Stimulated activated effector memory CD8-positive, alpha-beta T cell treated with anti-CD3 and anti-CD28 coated beads, Interleukin-12 subunit alpha, Interleukin-12 subunit beta, amount 100 ng/mL, for 72 hours (primary cell): Measurements from ENCODE around the gene TIGAR.
A peak's percentile ranks its signal among the peaks of the same experiment; 100 is the strongest.

Source experiments
- ATAC-seq: fragments of 150-1000 bp; cut with Tn5 transposase; 2 replicates; pipeline ENCODE4 v1.10.0; 2021
- DNase-seq, 2 donors: peaks; one replicate each; pipeline ENCODE4 v3.0.0; 2021 to 2022; ENCODE audit warnings: low spot score in 2 of 2
- H3K27ac Mint-ChIP-seq: one replicate; pipeline ENCODE4 v1.8.0; 2022; ENCODE audit warnings: mild to moderate bottlenecking, mixed read lengths
- H3K36me3 Mint-ChIP-seq: one replicate; pipeline ENCODE4 v1.8.0; 2022; ENCODE audit warnings: mild to moderate bottlenecking, mixed read lengths
- H3K4me1 Mint-ChIP-seq: one replicate; pipeline ENCODE4 v1.8.0; 2022; ENCODE audit warnings: mixed read lengths
- H3K4me3 Mint-ChIP-seq: one replicate; pipeline ENCODE4 v1.8.0; 2022; ENCODE audit warnings: mild to moderate bottlenecking, mixed read lengths
- H3K9me3 Mint-ChIP-seq: one replicate; pipeline ENCODE4 v1.8.0; 2022; ENCODE audit warnings: mixed read lengths

TIGAR gene

DNA sequence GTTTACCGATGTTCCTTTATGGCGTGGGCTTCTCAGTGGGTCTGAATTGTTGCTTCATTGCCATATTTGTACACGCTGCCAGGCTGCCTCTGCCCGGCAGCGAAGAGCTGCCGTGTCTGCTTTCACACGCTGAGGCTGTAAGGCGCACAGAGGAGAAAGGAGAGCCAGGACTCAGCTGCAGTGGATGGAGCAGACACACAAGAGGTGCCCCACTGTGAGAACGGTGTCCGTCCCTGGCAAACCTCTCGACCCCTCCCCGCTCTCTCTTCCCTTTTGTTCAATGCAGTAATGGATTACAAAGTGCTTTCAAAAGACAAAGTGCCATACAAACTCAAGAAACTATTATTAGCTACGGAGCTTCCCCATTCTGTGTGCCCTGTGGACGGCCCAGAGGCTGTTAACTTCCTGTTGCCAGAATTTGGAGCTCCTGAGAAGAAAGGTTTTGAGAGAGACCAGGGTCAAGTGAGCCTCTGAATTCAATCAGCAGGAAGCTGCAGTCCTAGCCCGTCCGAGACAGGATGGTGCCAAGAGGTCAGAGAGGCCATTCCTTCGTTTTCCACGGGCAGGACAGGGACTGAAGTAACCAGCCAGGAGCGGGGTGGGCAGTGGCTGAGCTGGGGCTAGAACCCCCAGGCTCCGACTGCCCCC, 31.7 kb upstream of the TIGAR start:
- peak overlapping the region; percentile 93 for H3K27ac Mint-ChIP-seq
- DNase-seq (no peak), ATAC-seq (no peak)
- H3K9me3 Mint-ChIP-seq, result no peaks in the 10 kb centered on the region
- H3K4me1 Mint-ChIP-seq, result peaks cover 99% of the 10 kb centered on the region
- peaks cover 100% of the 10 kb centered on the region for H3K36me3 Mint-ChIP-seq
- no peak overlapping the region for H3K4me3 Mint-ChIP-seq

DNA sequence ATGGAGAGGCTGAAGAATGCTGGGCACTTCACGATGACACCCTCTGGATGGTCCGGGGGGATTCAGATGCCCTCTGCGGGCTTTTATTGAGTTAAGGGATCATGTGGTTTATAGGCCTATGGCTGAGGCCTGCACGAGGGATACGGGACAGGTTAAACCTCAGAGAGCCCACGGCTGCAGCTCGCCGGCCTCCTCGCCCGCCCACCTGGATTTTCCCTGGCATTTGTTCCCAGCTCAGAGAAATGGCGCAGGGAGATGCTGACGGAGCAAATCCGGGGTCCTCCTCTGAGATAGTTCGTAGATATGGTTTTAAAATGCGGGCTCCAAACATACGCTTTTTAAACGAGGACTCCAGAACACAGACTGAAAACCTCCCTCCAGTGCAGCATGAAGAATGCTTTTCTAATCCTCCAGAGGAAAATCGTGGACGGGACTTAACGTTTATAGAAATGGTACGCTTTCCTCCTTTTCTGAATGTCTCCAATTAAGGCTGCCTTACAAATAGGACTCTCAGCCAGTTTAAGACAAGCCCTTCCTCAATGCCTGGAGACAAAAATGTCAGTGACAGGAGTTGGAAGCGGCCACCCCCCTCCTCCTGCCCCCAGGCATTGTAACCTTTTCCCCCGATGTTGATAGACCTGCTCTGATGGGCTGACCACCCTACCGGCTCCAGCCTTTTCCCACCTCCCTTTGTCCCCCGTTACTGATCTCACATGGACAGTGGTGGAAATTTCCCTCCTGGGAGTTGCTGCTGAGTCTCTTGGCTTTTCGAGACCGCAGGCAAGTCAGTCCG, 30.8 kb upstream of the TIGAR start:
- H3K36me3 Mint-ChIP-seq, result peaks cover 100% of the 10 kb centered on the region
- peak overlapping the region; percentile 93 for H3K27ac Mint-ChIP-seq
- ATAC-seq (no peak), DNase-seq (no peak)
- no peaks in the 10 kb centered on the region for H3K9me3 Mint-ChIP-seq
- H3K4me1 Mint-ChIP-seq, result peaks cover 99% of the 10 kb centered on the region
- H3K4me3 Mint-ChIP-seq, result no peak overlapping the region

DNA sequence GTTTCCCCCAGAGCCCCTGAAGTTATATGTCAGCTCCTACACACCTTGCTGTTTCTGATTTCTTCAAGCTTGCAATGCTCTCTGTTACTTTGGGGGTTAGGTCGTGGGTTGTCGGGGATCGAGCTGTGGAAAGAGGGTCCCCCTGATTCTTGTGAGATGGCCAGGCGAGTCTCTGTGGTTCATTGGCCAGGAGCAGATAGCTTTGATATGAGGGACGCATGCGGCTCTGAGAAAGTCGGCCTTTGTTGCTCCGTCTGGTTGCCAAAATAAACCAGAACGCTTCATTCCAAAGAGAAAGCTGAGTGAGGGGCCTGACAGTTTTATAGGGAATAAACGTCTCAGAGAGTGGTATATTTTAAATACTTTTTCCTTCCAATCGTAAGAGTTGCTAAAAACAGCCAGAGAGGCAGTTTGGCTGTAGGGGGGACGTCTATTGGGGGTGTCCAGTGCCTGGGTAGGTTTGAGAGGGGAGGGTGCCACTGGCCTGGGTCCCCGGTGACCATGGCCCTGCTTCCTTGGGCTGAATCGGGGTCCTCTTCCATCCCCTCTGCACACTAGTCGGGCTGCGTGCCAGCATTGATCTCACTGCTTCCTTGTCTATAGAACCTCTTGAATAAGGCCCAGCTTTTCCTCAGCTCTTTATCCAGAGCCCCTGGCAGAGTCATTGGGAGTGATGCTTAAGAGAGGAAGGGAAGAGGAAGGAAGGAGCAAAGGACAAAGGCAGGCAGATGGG, 28.5 kb upstream of the TIGAR start:
- Mint-ChIP-seq H3K9me3 (no peaks in the 10 kb centered on the region), H3K4me3 (peak overlapping the region; percentile 67), H3K27ac (peak overlapping the region; percentile 95), H3K4me1 (peaks cover 91% of the 10 kb centered on the region), H3K36me3 (peaks cover 100% of the 10 kb centered on the region)
- no peak for DNase-seq
- ATAC-seq, result no peak

DNA sequence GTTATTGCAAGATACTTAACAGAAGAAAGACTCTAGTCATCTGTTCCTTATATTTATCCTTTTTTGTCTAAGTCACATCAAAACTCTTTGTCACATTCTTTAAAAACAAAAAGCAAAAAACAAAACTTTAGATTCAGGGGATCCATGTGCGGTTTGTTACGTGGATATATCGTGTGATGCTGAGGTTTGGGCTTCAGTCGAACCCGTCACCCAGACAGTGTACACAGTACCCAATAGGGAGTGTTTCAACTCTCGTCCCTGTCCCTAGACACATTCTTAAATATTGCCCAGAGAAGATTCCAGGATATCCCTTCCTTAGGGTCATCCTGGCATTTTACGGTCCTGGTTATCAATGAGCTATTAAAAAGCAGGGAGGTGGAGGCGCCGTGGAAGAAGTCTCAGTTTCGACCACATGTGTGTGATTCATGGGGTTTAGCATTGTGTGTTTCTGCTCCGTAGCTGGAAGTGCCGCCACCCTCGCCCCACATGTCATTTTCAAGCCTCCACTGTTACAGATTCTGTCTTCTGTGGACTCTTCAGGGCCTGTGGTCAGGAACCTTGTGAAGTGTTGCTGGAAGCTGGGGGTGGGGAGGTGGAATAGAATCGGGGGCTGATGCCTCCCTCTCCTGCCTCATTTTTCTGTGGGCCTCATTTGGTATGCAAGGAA, 27.6 kb upstream of the TIGAR start:
- DNase-seq (peak in 1 of 2 donors; percentile 20), ATAC-seq (peak; percentile 93)
- H3K4me3 Mint-ChIP-seq, result peak overlapping the region; percentile 67

DNA sequence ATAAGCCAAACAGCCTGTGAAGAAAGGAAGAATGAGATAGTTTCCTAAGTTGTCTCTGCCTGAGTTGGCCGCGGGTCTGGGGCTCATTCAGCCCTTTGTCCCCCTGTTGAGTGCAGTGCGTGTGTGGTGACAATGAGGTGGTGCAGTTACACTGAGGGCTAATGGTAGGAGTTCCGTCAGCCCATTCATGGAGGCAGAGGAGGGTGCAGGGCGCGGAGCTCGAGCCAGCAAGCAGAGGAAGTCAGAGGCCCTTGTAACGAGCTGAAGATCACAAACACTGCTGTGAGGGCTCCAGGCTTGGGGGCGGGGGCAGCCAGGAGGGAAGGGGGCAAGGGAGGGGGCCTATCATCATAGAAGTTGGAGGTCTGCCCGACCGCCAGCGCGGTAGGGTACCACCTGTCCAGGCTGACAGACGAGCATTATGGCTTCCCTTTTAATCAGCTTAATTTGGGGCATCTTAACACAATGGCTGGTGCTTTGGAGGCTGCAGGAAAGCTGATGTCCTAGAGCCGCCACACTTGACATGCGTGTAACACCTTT, 27.0 kb upstream of the TIGAR start:
- Mint-ChIP-seq H3K4me3 (peak overlapping the region; percentile 67), H3K27ac (peak overlapping the region; percentile 95)
- peak; percentile 23 for ATAC-seq

More for the DNA sequence above, 27.6 kb upstream of the TIGAR start:
- Mint-ChIP-seq H3K4me1 (peaks cover 86% of the 10 kb centered on the region), H3K27ac (peak overlapping the region; percentile 95), H3K9me3 (no peaks in the 10 kb centered on the region), H3K36me3 (peaks cover 100% of the 10 kb centered on the region)

DNA sequence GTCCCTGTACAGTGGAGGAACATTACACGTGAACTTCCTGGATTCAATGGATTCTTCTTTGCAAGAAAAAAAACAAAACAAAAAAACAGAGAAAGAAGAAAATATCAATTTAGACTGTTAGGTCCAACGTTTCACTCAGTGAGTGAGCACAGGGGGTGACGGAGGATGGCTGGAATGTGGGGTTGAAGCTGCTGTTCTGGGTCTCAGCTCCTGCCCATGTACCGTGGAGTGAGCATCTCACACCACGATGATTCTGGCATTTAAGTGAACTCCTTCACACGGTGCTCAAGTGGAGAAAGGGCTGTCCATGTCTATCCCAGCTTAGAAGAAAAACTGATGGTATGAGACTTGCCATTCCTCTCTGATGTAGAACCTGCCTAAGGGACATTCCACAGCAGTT, 24.3 kb upstream of the TIGAR start:
- Mint-ChIP-seq H3K4me3 (no peak overlapping the region), H3K36me3 (peaks cover 100% of the 10 kb centered on the region), H3K9me3 (no peaks in the 10 kb centered on the region), H3K4me1 (peaks cover 61% of the 10 kb centered on the region), H3K27ac (peak overlapping the region; percentile 58)
- DNase-seq, result no peak
- ATAC-seq, result no peak

More for the DNA sequence above, 27.0 kb upstream of the TIGAR start:
- peaks cover 80% of the 10 kb centered on the region for H3K4me1 Mint-ChIP-seq
- DNase-seq, result no peak
- no peaks in the 10 kb centered on the region for H3K9me3 Mint-ChIP-seq
- peaks cover 100% of the 10 kb centered on the region for H3K36me3 Mint-ChIP-seq

- no peak overlapping the region for H3K4me3 Mint-ChIP-seq
- DNase-seq (no peak), ATAC-seq (no peak)
- H3K4me1 Mint-ChIP-seq, result peaks cover 61% of the 10 kb centered on the region
- no peak overlapping the region for H3K27ac Mint-ChIP-seq
- no peaks in the 10 kb centered on the region for H3K9me3 Mint-ChIP-seq
- H3K36me3 Mint-ChIP-seq, result peaks cover 100% of the 10 kb centered on the region
Observed at GRCh38 chr12:4297617-4298016, 23.4 kb upstream of the TIGAR start.

DNA sequence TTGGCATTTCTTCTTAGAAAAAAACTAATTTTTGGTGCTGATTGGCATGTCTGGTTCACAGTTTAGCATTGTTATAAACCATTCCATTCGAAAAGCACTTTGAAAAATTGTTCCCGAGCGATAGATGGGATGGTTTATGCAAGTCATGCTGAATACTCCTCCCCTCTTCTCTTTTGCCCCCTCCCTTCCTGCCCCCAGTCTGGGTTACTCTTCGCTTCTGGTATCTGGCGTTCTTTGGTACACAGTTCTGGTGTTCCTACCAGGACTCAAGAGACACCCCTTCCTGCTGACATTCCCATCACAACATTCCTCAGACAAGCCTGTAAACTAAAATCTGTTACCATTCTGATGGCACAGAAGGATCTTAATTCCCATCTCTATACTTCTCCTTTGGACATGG, 20.1 kb upstream of the TIGAR start:
- no peak overlapping the region for H3K4me3 Mint-ChIP-seq
- H3K27ac Mint-ChIP-seq, result peak overlapping the region; percentile 79
- ATAC-seq (no peak), DNase-seq (no peak)
- no peaks in the 10 kb centered on the region for H3K9me3 Mint-ChIP-seq
- peaks cover 100% of the 10 kb centered on the region for H3K36me3 Mint-ChIP-seq
- peaks cover 44% of the 10 kb centered on the region for H3K4me1 Mint-ChIP-seq

DNA sequence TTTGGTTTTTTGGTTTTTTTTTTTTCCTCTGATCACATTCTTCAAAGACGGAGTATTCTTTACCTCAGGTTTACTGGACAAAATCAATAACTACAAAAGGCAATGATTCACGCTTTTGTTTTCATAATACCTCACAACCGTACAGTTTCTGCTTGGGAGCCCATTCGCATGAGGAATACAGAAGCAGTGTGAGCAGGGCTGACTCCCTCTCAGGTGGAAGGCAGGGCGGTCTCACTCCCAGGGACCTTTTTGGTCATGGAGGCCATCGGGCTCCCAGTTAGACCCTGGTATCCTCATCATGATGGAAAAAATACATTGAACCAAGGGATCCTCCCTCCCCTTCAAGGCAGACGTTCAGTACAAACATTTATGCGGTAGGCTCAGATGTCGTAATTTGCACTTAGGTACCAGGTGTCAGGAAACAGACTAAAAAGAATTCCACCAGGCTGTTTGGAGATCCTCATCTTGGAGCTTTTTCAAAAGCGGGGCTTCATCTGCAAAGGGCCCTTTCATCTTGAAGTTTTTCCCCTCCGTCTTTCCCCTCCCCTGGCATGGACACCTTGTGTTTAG, 19.0 kb upstream of the TIGAR start:
- ATAC-seq, result no peak
- peaks cover 34% of the 10 kb centered on the region for H3K4me1 Mint-ChIP-seq
- H3K36me3 Mint-ChIP-seq, result peaks cover 100% of the 10 kb centered on the region
- H3K27ac Mint-ChIP-seq, result peak overlapping the region; percentile 79
- DNase-seq, result no peak
- no peak overlapping the region for H3K4me3 Mint-ChIP-seq
- H3K9me3 Mint-ChIP-seq, result no peaks in the 10 kb centered on the region

- no peak overlapping the region for H3K4me3 Mint-ChIP-seq
- H3K27ac Mint-ChIP-seq, result peak overlapping the region; percentile 79
- H3K36me3 Mint-ChIP-seq, result peaks cover 100% of the 10 kb centered on the region
- H3K9me3 Mint-ChIP-seq, result no peaks in the 10 kb centered on the region
- ATAC-seq, result no peak
- H3K4me1 Mint-ChIP-seq, result peaks cover 33% of the 10 kb centered on the region
- DNase-seq, result no peak
Observed at GRCh38 chr12:4302881-4303280, 18.1 kb upstream of the TIGAR start.

- peaks cover 100% of the 10 kb centered on the region for H3K36me3 Mint-ChIP-seq
- DNase-seq (no peak), ATAC-seq (no peak)
- no peak overlapping the region for H3K4me3 Mint-ChIP-seq
- peaks cover 29% of the 10 kb centered on the region for H3K4me1 Mint-ChIP-seq
- H3K27ac Mint-ChIP-seq, result peak overlapping the region; percentile 79
- H3K9me3 Mint-ChIP-seq, result no peaks in the 10 kb centered on the region
Observed at GRCh38 chr12:4303750-4304149, 17.3 kb upstream of the TIGAR start.

DNA sequence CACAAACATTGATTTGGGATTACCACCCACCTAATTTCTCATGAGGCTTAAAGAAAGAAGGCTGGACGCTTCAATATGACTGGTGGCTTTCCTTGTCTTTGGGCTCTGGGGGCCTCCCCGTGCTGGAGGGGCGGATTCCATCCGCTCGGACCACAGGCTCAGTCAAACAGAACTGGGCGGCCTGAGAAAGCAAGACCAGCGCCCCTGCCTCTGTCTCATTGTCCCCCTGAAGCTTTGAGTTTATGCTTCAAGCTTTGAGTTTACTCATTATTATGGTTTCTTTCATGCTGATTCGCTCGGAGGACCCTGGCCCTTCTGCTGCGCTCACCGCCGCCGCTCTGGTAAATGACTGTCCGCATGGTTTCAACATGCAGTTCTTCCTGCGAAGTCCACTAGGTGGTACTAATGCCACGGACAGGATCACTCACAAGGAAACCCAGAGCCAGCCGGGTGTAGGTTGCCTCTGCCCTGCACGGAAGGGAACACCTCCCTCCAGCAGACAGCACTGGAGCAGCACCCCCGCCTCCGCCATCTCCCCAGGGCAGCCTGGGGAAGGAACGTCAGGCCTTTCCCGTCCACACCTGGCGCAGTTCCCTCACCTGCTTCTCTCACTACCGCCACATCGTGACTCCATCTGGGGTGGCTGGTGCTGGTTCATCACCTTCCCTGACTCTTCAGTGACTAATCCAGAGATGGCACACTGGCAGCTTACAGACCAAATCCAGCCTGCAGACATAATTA, 13.2 kb upstream of the TIGAR start:
- Mint-ChIP-seq H3K36me3 (peaks cover 85% of the 10 kb centered on the region), H3K4me1 (peaks cover 12% of the 10 kb centered on the region), H3K9me3 (no peaks in the 10 kb centered on the region), H3K27ac (peak overlapping the region; percentile 83), H3K4me3 (no peak overlapping the region)
- ATAC-seq (peak; percentile 53), DNase-seq (no peak)

- H3K36me3 Mint-ChIP-seq, result peaks cover 84% of the 10 kb centered on the region
- peak; percentile 19 for ATAC-seq
- no peaks in the 10 kb centered on the region for H3K9me3 Mint-ChIP-seq
- no peak for DNase-seq
- peak overlapping the region; percentile 83 for H3K27ac Mint-ChIP-seq
- no peak overlapping the region for H3K4me3 Mint-ChIP-seq
- H3K4me1 Mint-ChIP-seq, result peaks cover 5% of the 10 kb centered on the region
Observed at GRCh38 chr12:4308334-4308950, 12.6 kb upstream of the TIGAR start.

DNA sequence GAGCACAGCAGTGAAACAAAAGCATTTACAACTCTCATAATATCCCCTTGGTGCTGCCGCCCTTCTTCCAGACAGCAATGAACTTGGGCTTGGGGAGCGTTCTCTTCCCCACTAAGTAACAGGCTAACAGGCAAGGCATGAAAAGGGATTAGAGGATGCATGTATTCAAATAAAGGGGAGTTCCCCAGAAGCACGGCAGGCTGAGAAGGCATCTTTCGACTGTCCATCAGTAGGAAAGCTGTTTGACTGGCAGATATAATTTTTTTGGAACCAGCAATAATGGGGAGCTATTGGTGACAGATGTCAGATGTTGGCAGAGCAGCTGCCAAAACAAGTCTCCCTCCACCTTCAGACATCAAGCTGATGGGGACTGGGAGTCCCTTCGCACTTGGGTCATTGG, 9.2 kb upstream of the TIGAR start:
- ATAC-seq, result no peak
- DNase-seq, result no peak
- Mint-ChIP-seq H3K4me3 (no peak overlapping the region), H3K4me1 (no peaks in the 10 kb centered on the region), H3K27ac (no peak overlapping the region), H3K9me3 (no peaks in the 10 kb centered on the region), H3K36me3 (peaks cover 55% of the 10 kb centered on the region)
